Lower leg skin (tissue), 4 donors: ENCODE measurements around the gene PROM1. TPM values are rescaled to one million over a fixed set of nuclear protein-coding genes. Genes with fewer than 3 reads are reported as not detected.
A peak's percentile ranks its signal among the peaks of the same experiment; 100 is the strongest.

Experiments
- DNase-seq, 2 donors: peaks; one replicate each; pipeline ENCODE4 v3.0.0-alpha.2; 2019; ENCODE audit warnings: low spot score in 2 of 2
- H3K4me3 ChIP-seq: fragments of 200-600 bp; sonication (generic); 2 replicates; pipeline ENCODE4 v1.5.1; 2017; ENCODE audit warnings: mild to moderate bottlenecking, low read depth; ENCODE audit not compliant: poor library complexity, severe bottlenecking
- CTCF ChIP-seq, 3 donors: fragments of 450-650 bp; IDR thresholded peaks; one replicate each; pipeline ENCODE4 v1.5.1; 2016; ENCODE audit warnings: antibody characterized with exemption in 3 of 3, mild to moderate bottlenecking in 3 of 3, moderate library complexity in 2 of 3
- POLR2A ChIP-seq, 2 donors: fragments of 450-650 bp; IDR thresholded peaks; one replicate each; pipeline ENCODE4 v1.6.1; 2016 to 2017; ENCODE audit warnings: antibody characterized with exemption in 2 of 2, mild to moderate bottlenecking in 1 of 2, moderate library complexity in 1 of 2
- WGBS, 2 donors: methylation state at CpG; one replicate each; pipeline ENCODE4 v1.1.5; 2018; 5-methylcytosine and 5-hydroxymethylcytosine counted together
- intact Hi-C: fragments of 100-400 bp; cut with DNase I; formaldehyde crosslinking; loops from one replicate; pipeline ENCODE4 v1.15.0; 2023; ENCODE audit warnings: low total_unique reads
- total RNA-seq, 4 donors: library from RNA; depleted of rRNA; stranded (reverse); fragments of >200 nt; gene quantifications; one replicate each; pipeline ENCODE4 v1.1.0, GENCODE V29; 2016

Gene PROM1
- total RNA-seq, 4 donors from 2014 or later = 1.3 to 7.6 (median 2.9) TPM

GRCh38 chr4:15964159-15964558 lies 119.7 kb downstream of the PROM1 start:
- no peak for DNase-seq
- no peak overlapping the region for H3K4me3 ChIP-seq
- TF ChIP-seq POLR2A (IDR thresholded peaks at IDR 0.05) (no peak), CTCF (IDR thresholded peaks at IDR 0.05) (no peak)
- intact Hi-C loops = no loop called here
- 79 to 84% methylated on average over 5 of the region's 5 CpGs for WGBS, 2 donors

GRCh38 chr4:15963576-15963975 lies 120.2 kb downstream of the PROM1 start:
- no peak overlapping the region for H3K4me3 ChIP-seq
- 51 to 64% methylated on average over 4 of the region's 4 CpGs for WGBS, 2 donors
- no peak for TF ChIP-seq CTCF (IDR thresholded peaks at IDR 0.05)
- TF ChIP-seq POLR2A (IDR thresholded peaks at IDR 0.05) = no peak
- intact Hi-C loops = no loop called here
- DNase-seq = no peak

- intact Hi-C loops = no loop called here
These were observed 120.8 kb downstream of the PROM1 start, which contains the start of gene FGFBP2 for GRCh38 chr4:15963001-15963451. Gene FGFBP2 (minus strand): TSS chr4:15963175. CDS start chr4:15963129, 46 bp downstream.

GRCh38 chr4:15961781-15962510 lies 121.9 kb downstream of the PROM1 start:
- TF ChIP-seq CTCF (IDR thresholded peaks at IDR 0.05) = no peak
- no peak for TF ChIP-seq POLR2A (IDR thresholded peaks at IDR 0.05)
- intact Hi-C loops = no loop called here
- no peak for DNase-seq
- WGBS, 2 donors = 76 to 81% methylated on average over 16 of the region's 16 CpGs
- H3K4me3 ChIP-seq = no peak overlapping the region

More at GRCh38 chr4:15963001-15963451, 120.8 kb downstream of the PROM1 start, which contains the start of gene FGFBP2:
- DNase-seq = peak in 1 of 2 donors; percentile 32
- 28 to 42% methylated on average over 9 of the region's 9 CpGs for WGBS, 2 donors
- TF ChIP-seq POLR2A (IDR thresholded peaks at IDR 0.05) = no peak
- no peak for TF ChIP-seq CTCF (IDR thresholded peaks at IDR 0.05)
- H3K4me3 ChIP-seq = no peak within 1 kb of the TSS

GRCh38 chr4:15958562-15958961 lies 125.3 kb downstream of the PROM1 start:
- no peak for TF ChIP-seq CTCF (IDR thresholded peaks at IDR 0.05)
- TF ChIP-seq POLR2A (IDR thresholded peaks at IDR 0.05) = no peak
- 74 to 76% methylated on average over 2 of the region's 2 CpGs for WGBS, 2 donors
- DNase-seq = no peak
- intact Hi-C loops = loop anchor here (5.0 kb wide), 1 partner anchor 151 kb away; no protein-coding TSS in a partner anchor
- no peak overlapping the region for H3K4me3 ChIP-seq
